Sigmoid colon (tissue), 4 donors: Measurements from ENCODE around the gene SLC6A11.

ENCODE experiments used
- POLR2A ChIP-seq, 2 donors: fragments of 450-650 bp; IDR thresholded peaks; one replicate each; pipeline ENCODE4 v1.6.1; 2016; ENCODE audit warnings: antibody characterized with exemption in 2 of 2, mild to moderate bottlenecking in 2 of 2, moderate library complexity in 2 of 2
- POLR2AphosphoS5 ChIP-seq, 4 donors: sonication (generic); formaldehyde crosslinking; IDR thresholded peaks; one replicate each; pipeline ENCODE4 v1.6.1; 2017; ENCODE audit warnings: antibody characterized with exemption in 4 of 4
- TF ChIP-seq, protein P1 (sequence below), 4 experiments: fragments of 450-650 bp in 3 of 4; fragments of 200-600 bp in 1 of 4; IDR thresholded peaks; one replicate each; pipeline ENCODE4 v1.5.1; 2016 to 2019; ENCODE audit warnings: antibody characterized with exemption in 4 of 4, mild to moderate bottlenecking in 3 of 4, moderate library complexity in 2 of 4

DNA sequence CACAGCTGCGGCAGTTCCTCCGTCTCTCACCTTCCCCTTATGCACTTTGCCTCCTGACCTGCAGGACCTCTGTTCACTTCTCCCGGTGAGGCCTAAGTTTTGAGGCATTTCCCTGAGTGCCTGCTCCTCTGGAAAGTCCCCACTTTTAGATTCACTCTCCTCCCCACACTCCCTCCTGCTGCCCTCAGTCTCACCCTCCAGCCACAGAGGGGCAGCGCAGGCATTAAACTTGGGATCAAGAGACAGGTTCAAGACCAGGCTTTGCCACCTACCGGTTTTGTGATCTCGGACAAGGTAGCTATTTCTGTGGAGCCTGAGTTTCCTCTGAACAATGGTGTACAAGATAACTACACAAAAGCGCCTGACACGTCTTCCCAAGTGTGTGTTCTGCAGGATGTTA is 19.4 kb downstream of the SLC6A11 start:
- TF ChIP-seq, protein P1, sequence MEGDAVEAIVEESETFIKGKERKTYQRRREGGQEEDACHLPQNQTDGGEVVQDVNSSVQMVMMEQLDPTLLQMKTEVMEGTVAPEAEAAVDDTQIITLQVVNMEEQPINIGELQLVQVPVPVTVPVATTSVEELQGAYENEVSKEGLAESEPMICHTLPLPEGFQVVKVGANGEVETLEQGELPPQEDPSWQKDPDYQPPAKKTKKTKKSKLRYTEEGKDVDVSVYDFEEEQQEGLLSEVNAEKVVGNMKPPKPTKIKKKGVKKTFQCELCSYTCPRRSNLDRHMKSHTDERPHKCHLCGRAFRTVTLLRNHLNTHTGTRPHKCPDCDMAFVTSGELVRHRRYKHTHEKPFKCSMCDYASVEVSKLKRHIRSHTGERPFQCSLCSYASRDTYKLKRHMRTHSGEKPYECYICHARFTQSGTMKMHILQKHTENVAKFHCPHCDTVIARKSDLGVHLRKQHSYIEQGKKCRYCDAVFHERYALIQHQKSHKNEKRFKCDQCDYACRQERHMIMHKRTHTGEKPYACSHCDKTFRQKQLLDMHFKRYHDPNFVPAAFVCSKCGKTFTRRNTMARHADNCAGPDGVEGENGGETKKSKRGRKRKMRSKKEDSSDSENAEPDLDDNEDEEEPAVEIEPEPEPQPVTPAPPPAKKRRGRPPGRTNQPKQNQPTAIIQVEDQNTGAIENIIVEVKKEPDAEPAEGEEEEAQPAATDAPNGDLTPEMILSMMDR (IDR thresholded peaks at IDR 0.05) = no peak
- TF ChIP-seq POLR2A (IDR thresholded peaks at IDR 0.05) = no peak
- TF ChIP-seq POLR2AphosphoS5 (IDR thresholded peaks at IDR 0.05) = no peak
